ENCODE results near the gene BCKDK. TPM values are rescaled to one million over a fixed set of nuclear protein-coding genes. Genes with fewer than 3 reads are reported as not detected.

BCKDK gene
- total RNA-seq, 1 experiment from 2014 or later: 57.0 TPM

DNA sequence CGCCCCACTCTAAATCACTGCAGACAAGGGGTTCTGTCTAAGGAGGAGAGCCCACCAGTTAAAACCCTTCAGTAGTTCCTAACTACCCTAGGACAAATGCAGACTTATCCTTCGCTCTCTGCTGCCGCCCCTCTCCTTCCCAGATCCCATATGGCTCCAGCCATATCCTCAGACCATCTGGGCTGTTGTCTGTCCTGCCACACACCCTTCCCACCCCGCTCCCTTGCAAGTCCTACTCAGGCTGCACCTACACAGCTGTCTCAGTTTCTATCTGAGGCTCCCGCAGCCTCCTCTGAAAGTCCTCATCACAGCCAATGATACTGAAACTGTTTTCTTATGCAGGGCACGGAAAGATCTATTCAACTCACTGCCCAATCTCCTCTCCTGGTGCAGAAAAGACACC, 720 bp upstream of the BCKDK start:
- H3K79me1 ChIP-seq (ENCODE audit: insufficient read depth, low read depth, low read length, poor library complexity, severe bottlenecking): no peaks in the 10 kb centered on the region
- H3K14ac ChIP-seq (ENCODE audit: insufficient read depth, low read length): no peak overlapping the region
- peak overlapping the region; percentile 57 for H3K4me2 ChIP-seq (ENCODE audit: insufficient read depth, insufficient read length, low read length)
- no peaks in the 10 kb centered on the region; the same call in 1 of the 2 replicates for H3K27me3 ChIP-seq (ENCODE audit: insufficient read depth, low read length)
- H3K27ac ChIP-seq (ENCODE audit: insufficient read length, low read depth, low read length): no peak overlapping the region
- Mint-ChIP-seq H3K36me3 (ENCODE audit: insufficient read depth in 1 of 3, low read depth in 3 of 3) (peaks cover 19 to 32% (median 28%) of the 10 kb centered on the region in 3 experiments), H3K27me3 (ENCODE audit: low read depth) (peaks cover 2% of the 10 kb centered on the region), H3K4me1 (peaks cover 9 to 14% of the 10 kb centered on the region in 2 experiments), H3K27ac (no peak overlapping the region), H3K9me3 (peaks cover 2 to 4% of the 10 kb centered on the region in 2 experiments; a peak in 3 of 5 replicates), H3K4me3 (peak overlapping the region; percentile 76 to 85)
- no peak overlapping the region for H2AK5ac ChIP-seq (ENCODE audit: insufficient read length, low read length)
- no peak overlapping the region for H3K9ac ChIP-seq (ENCODE audit: extremely low read depth, insufficient read length, low read length)
- H4K20me1 ChIP-seq (ENCODE audit: control insufficient read depth, insufficient read depth, insufficient read length): no peaks in the 10 kb centered on the region
- no peak overlapping the region for H2BK120ac ChIP-seq (ENCODE audit: low read depth, low read length, poor library complexity, severe bottlenecking)
- H2BK20ac ChIP-seq (ENCODE audit: low read depth, low read length, poor library complexity, severe bottlenecking): no peak overlapping the region
- no peak overlapping the region for H3T11ph ChIP-seq (ENCODE audit: low read length)
- no peak for DNase-seq
- no peak overlapping the region for H4K8ac ChIP-seq (replicated peaks; ENCODE audit: insufficient read length, low read depth, low read length)
- H2AFZ ChIP-seq (ENCODE audit: low read length): no peak overlapping the region
- TF ChIP-seq CTCF (conservative IDR thresholded peaks at IDR 0.05): no peak
- no peak overlapping the region for H3K56ac ChIP-seq (ENCODE audit: insufficient read length, low read depth, low read length)
- H4K5ac ChIP-seq (ENCODE audit: insufficient read length, low read depth, low read length): no peak overlapping the region
- no peaks in the 10 kb centered on the region; the same call in 1 of the 2 replicates for H3K79me2 ChIP-seq (ENCODE audit: insufficient read depth, low read length)
- H3K4me1 ChIP-seq (ENCODE audit: insufficient read depth, low read length): no peaks in the 10 kb centered on the region
- no peaks in the 10 kb centered on the region for H3K9me3 ChIP-seq (ENCODE audit: control insufficient read depth, low read depth, low read length)
- H2BK12ac ChIP-seq (ENCODE audit: insufficient read length, low read depth, low read length): no peak overlapping the region
- H3K4ac ChIP-seq (ENCODE audit: low read depth, low read length): no peak overlapping the region
- H2BK15ac ChIP-seq (ENCODE audit: low read depth, low read length): no peak overlapping the region
- H3K18ac ChIP-seq (ENCODE audit: insufficient read length, low read depth, low read length): no peak overlapping the region
- WGBS (ENCODE audit: extremely low coverage, insufficient read length, low lambda C conversion rate): no CpG with 5 or more reads among the region's 6 CpGs
- peaks cover 8% of the 10 kb centered on the region for H3K23me2 ChIP-seq (ENCODE audit: insufficient read length, low read depth, low read length, poor library complexity, severe bottlenecking)
- no peak overlapping the region for H3K23ac ChIP-seq (ENCODE audit: insufficient read length, low read depth, low read length)
- no peak overlapping the region for H2BK5ac ChIP-seq (ENCODE audit: insufficient read length, low read length)
- H4K91ac ChIP-seq (ENCODE audit: insufficient read length, low read depth, low read length): no peak overlapping the region

All from H9 (cell line).